AG09309 (cell line): Measurements from ENCODE around the gene SNRPE.
"Not testable (repeated sequence)": the region's sequence is repeated elsewhere in the genome, so short reads cannot be mapped to it uniquely, and the experiment has no call there.

ENCODE experiments used
- DNase-seq: peaks from one replicate; pipeline ENCODE4 v3.0.0-alpha.2; 2010; ENCODE audit warnings: low read depth
- H3K4me3 ChIP-seq: 2 replicates; pipeline ENCODE4 v1.5.1; 2011; ENCODE audit warnings: mild to moderate bottlenecking, low read depth, low read length, moderate library complexity; ENCODE audit not compliant: control insufficient read depth
- TF ChIP-seq, protein P1 (sequence below): IDR thresholded peaks from 2 replicates; pipeline ENCODE4 v1.5.1; 2011; ENCODE audit warnings: mild to moderate bottlenecking, low read depth, low read length, inconsistent platforms; ENCODE audit not compliant: insufficient read depth, control insufficient read depth; ENCODE audit errors: missing control alignments

SNRPE gene

DNA sequence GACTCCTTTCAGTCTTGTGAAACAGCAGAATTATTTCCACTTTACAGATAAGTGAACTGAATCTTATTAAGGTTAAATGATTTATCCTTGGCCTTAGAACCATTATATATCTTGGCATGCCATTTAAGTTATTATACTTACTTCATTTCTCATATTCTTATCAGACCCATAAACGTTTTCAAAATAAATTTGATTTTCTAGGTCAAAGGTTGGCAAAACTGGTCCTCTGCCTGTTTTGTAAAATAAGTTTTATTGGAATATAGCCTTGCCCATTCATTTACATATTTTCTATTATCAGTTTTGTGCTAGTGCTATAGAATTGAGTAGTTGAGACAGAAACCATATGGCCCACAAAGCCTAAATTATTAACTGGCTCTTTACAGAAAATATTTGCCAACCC lies 32.9 kb upstream of the SNRPE start:
- no peak overlapping the region for H3K4me3 ChIP-seq
- TF ChIP-seq, protein P1, sequence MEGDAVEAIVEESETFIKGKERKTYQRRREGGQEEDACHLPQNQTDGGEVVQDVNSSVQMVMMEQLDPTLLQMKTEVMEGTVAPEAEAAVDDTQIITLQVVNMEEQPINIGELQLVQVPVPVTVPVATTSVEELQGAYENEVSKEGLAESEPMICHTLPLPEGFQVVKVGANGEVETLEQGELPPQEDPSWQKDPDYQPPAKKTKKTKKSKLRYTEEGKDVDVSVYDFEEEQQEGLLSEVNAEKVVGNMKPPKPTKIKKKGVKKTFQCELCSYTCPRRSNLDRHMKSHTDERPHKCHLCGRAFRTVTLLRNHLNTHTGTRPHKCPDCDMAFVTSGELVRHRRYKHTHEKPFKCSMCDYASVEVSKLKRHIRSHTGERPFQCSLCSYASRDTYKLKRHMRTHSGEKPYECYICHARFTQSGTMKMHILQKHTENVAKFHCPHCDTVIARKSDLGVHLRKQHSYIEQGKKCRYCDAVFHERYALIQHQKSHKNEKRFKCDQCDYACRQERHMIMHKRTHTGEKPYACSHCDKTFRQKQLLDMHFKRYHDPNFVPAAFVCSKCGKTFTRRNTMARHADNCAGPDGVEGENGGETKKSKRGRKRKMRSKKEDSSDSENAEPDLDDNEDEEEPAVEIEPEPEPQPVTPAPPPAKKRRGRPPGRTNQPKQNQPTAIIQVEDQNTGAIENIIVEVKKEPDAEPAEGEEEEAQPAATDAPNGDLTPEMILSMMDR = no peak
- no peak for DNase-seq

DNA sequence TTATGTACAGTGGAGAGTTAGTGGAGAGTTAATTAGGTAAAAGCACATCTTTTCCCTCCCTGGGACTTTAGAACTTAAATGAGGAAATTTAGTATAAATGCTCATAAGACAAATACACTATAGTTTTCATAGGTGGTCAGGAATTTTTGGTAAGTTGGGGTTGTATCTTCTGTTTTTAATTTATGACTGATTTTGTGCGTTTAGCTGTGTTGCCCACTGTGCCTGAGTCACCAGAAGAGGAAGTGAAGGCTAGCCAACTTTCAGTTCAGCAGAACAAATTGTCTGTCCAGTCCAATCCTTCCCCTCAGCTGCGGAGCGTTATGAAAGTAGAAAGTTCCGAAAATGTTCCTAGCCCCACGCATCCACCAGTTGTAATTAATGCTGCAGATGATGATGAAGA lies 32.2 kb upstream of the SNRPE start:
- DNase-seq, H3K4me3 ChIP-seq: not testable (repeated sequence)

DNA sequence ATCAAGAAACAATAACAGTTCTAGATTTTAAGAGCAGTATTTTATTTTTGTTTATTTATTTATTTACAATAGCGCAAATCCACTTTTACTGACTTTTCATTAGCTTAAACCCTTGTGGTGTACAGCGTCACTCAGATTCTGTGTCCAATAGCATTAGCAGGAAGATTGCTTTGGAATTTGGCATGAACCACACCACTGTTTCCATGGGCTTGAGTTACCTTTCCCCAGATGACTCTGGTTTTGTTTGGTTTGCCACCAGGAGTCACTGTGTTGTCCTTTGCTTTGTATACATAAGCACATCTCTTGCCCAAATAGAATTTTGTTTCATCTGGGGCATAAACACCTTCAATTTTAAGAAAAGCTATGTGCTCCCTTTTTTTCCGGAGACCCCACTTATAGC lies 25.9 kb upstream of the SNRPE start:
- DNase-seq = no peak
- TF ChIP-seq, protein P1 = no peak
- H3K4me3 ChIP-seq = no peak overlapping the region

DNA sequence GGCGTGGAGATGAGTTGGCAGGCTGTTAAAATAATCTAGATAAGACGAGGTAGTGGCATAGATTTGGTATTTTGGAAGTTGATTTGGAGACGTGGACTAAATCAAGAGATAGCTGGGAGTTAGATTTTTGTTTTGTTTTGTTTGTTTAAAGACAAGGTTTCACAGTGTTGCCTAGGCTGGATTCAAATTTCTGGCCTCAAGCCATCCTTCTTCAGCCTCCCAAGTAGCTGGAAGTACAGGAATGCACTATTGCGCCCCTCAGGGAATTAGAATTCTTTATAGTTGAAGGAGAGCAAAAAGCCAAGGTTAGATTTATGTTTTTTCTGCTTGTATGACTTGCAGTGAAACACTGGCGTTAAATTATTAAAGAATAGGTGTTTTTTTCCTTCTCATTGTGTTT lies 22.3 kb upstream of the SNRPE start:
- H3K4me3 ChIP-seq = no peak overlapping the region
- TF ChIP-seq, protein P1 = no peak
- peak; percentile 32 for DNase-seq

DNA sequence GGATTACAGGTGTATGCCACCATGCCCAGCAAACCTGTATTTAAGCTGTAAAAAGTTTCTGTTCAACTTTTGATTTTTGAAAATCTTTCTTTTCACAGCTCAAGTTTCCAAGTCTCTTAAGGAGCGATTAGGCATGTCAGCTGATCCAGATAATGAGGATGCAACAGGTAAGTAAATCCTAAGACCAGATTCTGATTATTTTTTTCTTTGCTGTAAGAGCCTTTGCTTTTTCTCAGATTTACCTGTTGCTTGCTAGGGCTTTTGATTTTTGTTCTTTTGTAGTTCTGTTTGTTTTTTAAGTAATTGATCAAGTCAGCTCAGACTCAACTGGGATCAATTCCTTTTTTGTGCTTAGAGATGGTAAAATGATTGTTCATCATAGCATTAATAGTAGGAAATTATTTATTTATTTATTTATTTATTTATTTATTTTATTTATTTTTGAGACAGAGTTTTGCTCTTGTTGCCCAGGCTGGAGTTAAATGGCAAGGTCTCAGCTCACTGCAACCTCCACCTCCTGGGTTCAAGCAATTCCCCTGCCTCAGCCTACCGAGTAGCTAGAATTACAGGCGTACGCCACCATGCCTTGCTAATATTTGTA lies 21.1 kb upstream of the SNRPE start:
- DNase-seq = no peak
- H3K4me3 ChIP-seq = no peak overlapping the region
- TF ChIP-seq, protein P1 = no peak

DNA sequence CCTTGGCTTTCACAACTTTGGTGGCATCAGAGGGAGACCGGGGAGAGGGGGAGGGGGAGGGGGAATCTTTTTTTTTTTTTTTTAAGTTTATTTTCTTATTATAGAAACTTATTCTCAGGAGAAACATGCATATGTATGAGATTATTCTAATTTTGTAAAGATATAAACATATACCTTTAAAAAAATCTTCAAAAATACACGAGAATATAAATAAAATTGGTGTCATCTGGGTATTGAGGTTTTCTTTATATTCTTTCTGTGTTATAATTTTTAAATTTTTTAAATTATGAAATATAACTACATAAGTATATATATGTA lies 18.9 kb upstream of the SNRPE start:
- TF ChIP-seq, protein P1 = no peak
- H3K4me3 ChIP-seq = no peak overlapping the region
- DNase-seq = no peak

DNA sequence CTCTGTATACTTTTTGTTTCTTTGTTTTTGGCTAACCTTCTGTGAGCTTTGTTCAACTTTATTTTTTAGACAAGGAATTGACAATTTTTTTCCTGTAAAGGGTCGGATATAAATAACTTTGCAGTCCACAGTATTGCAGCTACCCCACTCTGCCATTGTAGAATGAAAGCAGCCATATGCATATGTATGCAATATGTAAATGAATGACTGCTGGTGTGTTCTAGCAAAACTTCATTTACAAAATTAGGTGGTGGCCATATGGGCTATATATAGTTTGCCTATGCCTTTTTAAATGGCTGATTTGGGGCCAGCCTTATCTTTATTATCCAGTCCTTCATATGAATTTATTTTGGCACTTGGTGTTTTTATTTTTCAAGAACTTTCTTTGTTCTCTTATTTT lies 18.0 kb upstream of the SNRPE start:
- DNase-seq = no peak
- TF ChIP-seq, protein P1 = no peak
- no peak overlapping the region for H3K4me3 ChIP-seq

DNA sequence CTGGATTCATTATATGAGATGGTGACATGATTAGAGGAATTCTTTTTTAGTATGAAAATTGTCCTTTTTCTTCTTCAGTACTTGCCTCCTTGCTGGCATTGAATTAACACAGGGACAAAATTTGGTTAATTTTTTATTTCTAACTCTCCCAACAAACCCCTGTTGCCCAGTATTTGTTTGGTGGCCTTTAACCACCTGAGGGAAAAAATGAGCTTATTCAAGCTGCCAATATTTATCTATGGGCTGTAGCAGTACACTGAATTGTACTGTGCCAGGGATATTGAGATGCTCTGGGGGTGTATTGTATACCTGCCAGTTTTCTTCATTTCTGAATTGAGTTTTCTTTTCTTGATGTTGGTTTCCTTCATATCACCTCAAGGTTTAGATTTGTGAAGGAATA lies 8.3 kb upstream of the SNRPE start:
- DNase-seq, H3K4me3 ChIP-seq: not testable (repeated sequence)
